NOMO-1 treated with DMSO at 0.1 percent for 48 hours (cell line): ENCODE results near the gene EVA1C.
"Not testable (repeated sequence)": the region's sequence is repeated elsewhere in the genome, so short reads cannot be mapped to it uniquely, and the experiment has no call there.

Experiments used
- DNase-seq: peaks from one replicate; lab custom pipeline; 2025; ENCODE audit not compliant: unreplicated experiment; lab: John Stamatoyannopoulos, UW

EVA1C gene

GRCh38 chr21:32558106-32558505 lies 145.6 kb downstream of the EVA1C start:
- no peak for DNase-seq

GRCh38 chr21:32559006-32559610 lies 146.6 kb downstream of the EVA1C start:
- no peak for DNase-seq

DNA sequence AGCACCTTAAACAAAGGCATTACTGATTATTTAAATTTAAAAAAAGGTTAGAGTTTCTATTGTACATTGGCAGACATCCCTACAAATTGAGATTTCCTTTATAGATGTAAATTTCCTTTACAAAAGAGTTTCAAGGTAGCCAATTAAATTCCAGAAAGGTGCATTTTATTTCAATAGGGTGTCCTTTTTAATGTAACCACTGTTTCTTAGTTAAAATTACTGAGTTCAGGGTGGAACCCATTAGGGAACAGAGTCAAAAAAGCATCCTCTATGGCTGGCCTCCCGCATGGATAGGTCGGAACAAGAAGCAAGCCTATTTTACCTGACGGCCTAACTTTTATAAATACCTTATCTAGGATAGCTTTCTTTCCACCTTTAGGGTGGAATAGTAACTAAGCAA lies 148.4 kb downstream of the EVA1C start:
- DNase-seq = no peak

GRCh38 chr21:32561476-32561875 lies 149.0 kb downstream of the EVA1C start:
- DNase-seq = not testable (repeated sequence)

- DNase-seq = no peak
These were observed 149.9 kb downstream of the EVA1C start for GRCh38 chr21:32562426-32562825.

DNA sequence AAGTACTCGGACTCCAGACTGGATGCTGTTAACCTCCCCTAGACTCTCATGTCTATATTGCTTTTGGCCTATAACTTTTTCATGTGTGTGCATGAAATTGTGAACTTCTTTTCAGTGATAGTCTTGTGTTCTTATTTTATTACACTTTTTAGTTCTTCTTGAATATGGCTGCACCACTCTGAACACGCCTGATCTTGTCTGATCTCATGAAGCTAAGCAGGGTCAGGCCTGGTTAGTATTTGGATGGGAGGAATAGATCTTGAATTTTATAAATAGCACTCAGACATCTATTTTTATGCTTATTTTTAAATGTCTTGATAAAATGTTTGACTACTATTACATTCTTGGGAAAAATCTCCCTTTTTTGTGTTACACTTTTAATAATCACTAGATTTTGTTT lies 150.4 kb downstream of the EVA1C start:
- DNase-seq = no peak
